BJ (cell line): ENCODE measurements around the gene SACM1L. TPM values are rescaled to one million over a fixed set of nuclear protein-coding genes. Genes with fewer than 3 reads are reported as not detected.
A peak's percentile ranks its signal among the peaks of the same experiment; 100 is the strongest.

Source experiments
- CTCF ChIA-PET: fragments of 350-600 bp; formaldehyde crosslinking; extraction: SDS; loops from one replicate; lab custom pipeline; 2021; ENCODE audit warnings: antibody characterized with exemption, inconsistent platforms; lab: Yijun Ruan, JAX
- POLR2A ChIA-PET: fragments of 300-600 bp; sonication (Branson Sonifier 250); formaldehyde crosslinking; extraction: SDS; loops from one replicate; lab custom pipeline; 2021; ENCODE audit warnings: antibody characterized with exemption; lab: Charles Lee
- DNase-seq: peaks from one replicate; pipeline ENCODE4 v3.0.0-alpha.2; 2011; ENCODE audit warnings: low read depth
- H3K27me3 ChIP-seq: 2 replicates; pipeline ENCODE4 v1.6.0; 2011; ENCODE audit warnings: low read length; ENCODE audit not compliant: control insufficient read depth, insufficient read depth
- H3K36me3 ChIP-seq: 2 replicates; pipeline ENCODE4 v1.5.1; 2011; ENCODE audit warnings: low read length; ENCODE audit not compliant: control insufficient read depth, insufficient read depth
- H3K4me3 ChIP-seq: 2 replicates; pipeline ENCODE4 v1.5.1; 2011; ENCODE audit warnings: low read depth, mild to moderate bottlenecking, control low read depth, low read length
- polyA minus RNA-seq: library from RNA; depleted of rRNA, polyadenylated mRNA; stranded (reverse); fragments of >200 nt; gene quantifications from 2 replicates; pipeline ENCODE4 v1.2.3, GENCODE V29; 2011; rRNA and poly(A)+ RNA removed
- polyA plus RNA-seq: library from polyadenylated mRNA; depleted of rRNA; stranded (reverse); fragments of >200 nt; gene quantifications from 2 replicates; pipeline ENCODE4 v1.2.3, GENCODE V29; 2011; rRNA removed
- TF ChIP-seq, protein P1 (sequence below): IDR thresholded peaks from 2 replicates; pipeline ENCODE4 v1.5.1; 2011; ENCODE audit warnings: low read depth, mild to moderate bottlenecking, control low read depth, inconsistent platforms, low read length, moderate library complexity; ENCODE audit not compliant: insufficient read depth

Gene SACM1L, protein sequence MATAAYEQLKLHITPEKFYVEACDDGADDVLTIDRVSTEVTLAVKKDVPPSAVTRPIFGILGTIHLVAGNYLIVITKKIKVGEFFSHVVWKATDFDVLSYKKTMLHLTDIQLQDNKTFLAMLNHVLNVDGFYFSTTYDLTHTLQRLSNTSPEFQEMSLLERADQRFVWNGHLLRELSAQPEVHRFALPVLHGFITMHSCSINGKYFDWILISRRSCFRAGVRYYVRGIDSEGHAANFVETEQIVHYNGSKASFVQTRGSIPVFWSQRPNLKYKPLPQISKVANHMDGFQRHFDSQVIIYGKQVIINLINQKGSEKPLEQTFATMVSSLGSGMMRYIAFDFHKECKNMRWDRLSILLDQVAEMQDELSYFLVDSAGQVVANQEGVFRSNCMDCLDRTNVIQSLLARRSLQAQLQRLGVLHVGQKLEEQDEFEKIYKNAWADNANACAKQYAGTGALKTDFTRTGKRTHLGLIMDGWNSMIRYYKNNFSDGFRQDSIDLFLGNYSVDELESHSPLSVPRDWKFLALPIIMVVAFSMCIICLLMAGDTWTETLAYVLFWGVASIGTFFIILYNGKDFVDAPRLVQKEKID
- polyA plus RNA-seq (10.8 and 27.2 TPM in 2 replicates), polyA minus RNA-seq (19.8 and 29.9 TPM in 2 replicates)

DNA sequence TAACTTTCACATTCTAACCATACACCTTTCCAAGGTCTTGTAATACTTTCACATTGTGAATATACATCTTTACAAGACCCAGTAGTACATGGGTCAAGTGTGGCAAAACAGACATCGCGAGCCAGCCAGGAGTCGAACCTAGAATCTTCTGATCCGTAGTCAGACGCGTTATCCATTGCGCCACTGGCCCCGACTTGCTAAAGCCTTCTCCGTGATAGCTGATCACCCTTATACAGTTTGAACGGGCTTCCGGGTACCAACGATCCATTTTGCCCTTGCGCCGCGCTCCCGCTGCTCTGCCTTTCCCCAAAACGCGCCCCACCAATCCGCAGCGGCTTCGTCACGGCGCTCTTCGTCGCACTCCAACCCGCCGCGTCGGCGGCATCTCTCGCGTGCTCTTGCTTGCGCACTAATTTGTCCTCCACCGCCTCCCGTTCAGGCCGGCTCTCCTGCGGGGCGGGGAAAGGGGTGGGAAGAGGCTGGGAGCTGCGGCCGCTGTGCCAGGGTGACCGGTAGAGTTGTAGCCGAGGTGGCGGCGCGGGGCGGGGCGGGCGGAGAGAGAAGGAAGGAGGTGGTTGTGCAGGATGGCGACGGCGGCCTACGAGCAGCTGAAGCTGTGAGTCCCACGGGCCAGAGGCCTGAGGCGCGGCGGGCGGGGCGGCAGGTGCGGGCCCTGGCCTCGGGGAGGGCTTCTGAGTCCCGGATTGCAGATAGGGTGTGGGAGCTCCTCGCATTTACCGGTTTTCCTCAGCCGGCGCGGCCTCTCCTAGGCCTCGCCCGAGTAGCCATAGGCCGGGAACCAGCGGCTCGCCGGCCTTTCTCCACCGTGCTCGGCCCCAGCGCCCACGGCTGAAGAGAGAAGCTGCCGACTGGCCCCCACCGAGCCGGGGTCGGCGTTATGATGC lies at the start of gene SACM1L:
TSS of gene SACM1L (plus strand) at position 515 of the 905 bp plus-strand sequence. CDS start at position 585, 70 bp downstream.
- no peaks in the 10 kb centered on the region; the same call in 1 of the 2 replicates for H3K36me3 ChIP-seq
- no peaks in the 10 kb centered on the region for H3K27me3 ChIP-seq
- ChIA-PET POLR2A (interaction anchor here (0.5 to 0.6 kb wide), 2 partner anchors 44 to 604 kb away, joined by 3 to 5 read pairs; no protein-coding TSS in a partner anchor), CTCF (interaction anchor here (0.7 to 3.1 kb wide), 7 partner anchors 9 to 240 kb away, joined by 3 to 12 read pairs (median 5); partner anchors contain the start of gene LIMD1)
- H3K4me3 ChIP-seq, result peak within 1 kb of the TSS; percentile 85
- peak; percentile 95 for DNase-seq
- TF ChIP-seq, protein P1, sequence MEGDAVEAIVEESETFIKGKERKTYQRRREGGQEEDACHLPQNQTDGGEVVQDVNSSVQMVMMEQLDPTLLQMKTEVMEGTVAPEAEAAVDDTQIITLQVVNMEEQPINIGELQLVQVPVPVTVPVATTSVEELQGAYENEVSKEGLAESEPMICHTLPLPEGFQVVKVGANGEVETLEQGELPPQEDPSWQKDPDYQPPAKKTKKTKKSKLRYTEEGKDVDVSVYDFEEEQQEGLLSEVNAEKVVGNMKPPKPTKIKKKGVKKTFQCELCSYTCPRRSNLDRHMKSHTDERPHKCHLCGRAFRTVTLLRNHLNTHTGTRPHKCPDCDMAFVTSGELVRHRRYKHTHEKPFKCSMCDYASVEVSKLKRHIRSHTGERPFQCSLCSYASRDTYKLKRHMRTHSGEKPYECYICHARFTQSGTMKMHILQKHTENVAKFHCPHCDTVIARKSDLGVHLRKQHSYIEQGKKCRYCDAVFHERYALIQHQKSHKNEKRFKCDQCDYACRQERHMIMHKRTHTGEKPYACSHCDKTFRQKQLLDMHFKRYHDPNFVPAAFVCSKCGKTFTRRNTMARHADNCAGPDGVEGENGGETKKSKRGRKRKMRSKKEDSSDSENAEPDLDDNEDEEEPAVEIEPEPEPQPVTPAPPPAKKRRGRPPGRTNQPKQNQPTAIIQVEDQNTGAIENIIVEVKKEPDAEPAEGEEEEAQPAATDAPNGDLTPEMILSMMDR, result no peak

DNA sequence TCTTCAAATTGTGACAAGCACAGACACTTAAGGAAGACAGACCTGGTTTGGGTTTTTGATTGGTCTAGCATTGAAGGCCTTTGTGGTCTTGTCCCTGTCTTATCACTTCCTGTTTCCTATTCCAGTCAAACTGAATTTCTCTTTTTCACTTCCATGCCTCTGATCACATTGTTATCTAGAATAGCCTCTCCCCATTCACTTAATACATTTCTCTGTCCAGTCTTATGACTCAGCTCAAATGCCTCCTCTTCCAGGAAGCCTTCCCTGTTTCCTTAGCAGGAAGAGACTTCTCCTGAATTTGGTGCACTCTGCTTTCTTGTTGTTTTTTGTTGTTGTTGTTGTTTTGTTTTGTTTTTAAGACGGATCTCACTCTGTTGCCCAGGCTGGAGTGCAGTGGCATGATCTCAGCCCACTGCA lies 49.1 kb upstream of the SACM1L start:
- Histone ChIP-seq H3K36me3 (peaks cover 4% of the 10 kb centered on the region; the same call in 1 of the 2 replicates), H3K4me3 (no peak overlapping the region), H3K27me3 (no peaks in the 10 kb centered on the region)
- TF ChIP-seq, protein P1, result no peak
- ChIA-PET POLR2A (no interaction called here), CTCF (interaction anchor here (2.1 kb wide), 1 partner anchor 16 kb away, joined by 9 read pairs; no protein-coding TSS in a partner anchor)
- no peak for DNase-seq

DNA sequence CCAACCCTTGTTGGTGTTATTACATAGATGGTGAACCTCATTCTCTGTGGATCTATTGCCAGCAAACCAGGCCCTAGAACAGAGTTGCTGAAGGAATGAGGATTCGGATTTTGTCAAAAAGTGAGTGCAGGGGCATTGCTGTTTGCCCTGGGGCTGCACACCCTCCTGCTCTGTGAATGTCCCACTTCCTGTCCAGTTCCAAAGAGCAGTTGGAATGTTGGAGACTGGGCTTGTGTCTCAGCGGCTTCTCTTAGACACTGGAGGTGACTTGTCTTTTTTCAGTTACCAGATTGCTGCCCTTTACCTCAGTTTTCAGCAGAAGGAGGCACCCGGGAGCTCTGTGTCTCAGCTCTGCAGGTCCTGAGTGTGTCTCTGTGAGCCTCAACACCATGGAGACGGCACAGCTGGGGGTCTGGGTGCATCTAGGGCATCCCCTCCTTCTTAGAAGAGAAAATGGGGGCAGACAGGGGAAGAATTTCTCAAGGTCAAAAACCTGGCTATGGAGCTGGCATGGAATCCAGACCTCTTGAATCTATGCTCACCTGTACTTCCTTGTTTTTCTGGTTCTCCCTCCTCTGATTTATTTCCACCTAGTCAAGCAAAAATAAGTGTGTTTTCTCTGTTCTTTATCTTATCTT lies 48.4 kb upstream of the SACM1L start:
- no peak for DNase-seq
- POLR2A ChIA-PET, result no interaction called here
- Histone ChIP-seq H3K27me3 (no peaks in the 10 kb centered on the region), H3K4me3 (no peak overlapping the region), H3K36me3 (peaks cover 4% of the 10 kb centered on the region; the same call in 1 of the 2 replicates)
- CTCF ChIA-PET, result interaction anchor here (0.6 to 1.2 kb wide), 3 partner anchors 10 to 19 kb away, joined by 3 read pairs; no protein-coding TSS in a partner anchor
- TF ChIP-seq, protein P1, result no peak

DNA sequence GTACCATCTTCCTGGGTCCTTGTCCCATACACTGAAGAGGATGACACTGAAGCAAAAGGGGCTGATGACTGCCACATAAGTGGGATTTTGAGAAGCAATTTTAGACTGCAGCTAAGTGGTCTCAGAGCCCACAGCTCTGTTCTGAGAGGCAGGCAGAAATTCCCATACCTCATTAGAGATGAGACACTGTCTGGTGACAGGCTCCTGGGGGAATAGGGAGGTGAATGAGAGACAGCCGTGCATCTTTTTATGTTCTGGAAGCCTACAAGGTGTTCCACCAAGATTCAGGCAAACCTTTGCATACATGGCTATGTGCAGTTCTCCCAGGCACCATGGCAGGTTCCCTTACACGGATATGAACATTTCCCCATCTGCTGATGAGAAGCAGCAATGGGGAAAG lies 47.4 kb upstream of the SACM1L start:
- DNase-seq, result no peak
- H3K4me3 ChIP-seq, result no peak overlapping the region
- H3K27me3 ChIP-seq, result no peaks in the 10 kb centered on the region
- ChIA-PET POLR2A (no interaction called here), CTCF (interaction anchor here (1.2 kb wide), 1 partner anchor 15 kb away, joined by 3 read pairs; no protein-coding TSS in a partner anchor)
- TF ChIP-seq, protein P1, result no peak
- peaks cover 6% of the 10 kb centered on the region; the same call in 1 of the 2 replicates for H3K36me3 ChIP-seq
